Nephron (organoid): ENCODE data around the gene ADTRP.

ENCODE experiments used
- H3K27ac Mint-ChIP-seq, 3 experiments: 2 replicates each; pipeline ENCODE4 v1.8.0; 2020; ENCODE audit warnings: mixed read lengths in 3 of 3, mild to moderate bottlenecking in 2 of 3, moderate library complexity in 1 of 3
- H3K27me3 Mint-ChIP-seq: 2 replicates; pipeline ENCODE4 v1.8.0; 2021; ENCODE audit warnings: low read depth, mild to moderate bottlenecking, moderate library complexity, mixed read lengths
- H3K36me3 Mint-ChIP-seq: 2 replicates; pipeline ENCODE4 v1.8.0; 2020; ENCODE audit warnings: low read depth, mixed read lengths
- H3K4me1 Mint-ChIP-seq: 2 replicates; pipeline ENCODE4 v1.8.0; 2020; ENCODE audit warnings: mixed read lengths
- H3K4me3 Mint-ChIP-seq, 3 experiments: 2 replicates each; pipeline ENCODE4 v1.8.0; 2020; ENCODE audit warnings: mild to moderate bottlenecking in 3 of 3, mixed read lengths in 3 of 3, moderate library complexity in 2 of 3
- H3K9me3 Mint-ChIP-seq: 2 replicates; pipeline ENCODE4 v1.8.0; 2020; ENCODE audit warnings: mixed read lengths
- TF ChIP-seq, protein P1 (sequence below), 3 experiments: fragments of 200-600 bp; sonication (generic); IDR thresholded peaks; one replicate each; pipeline ENCODE4 v1.5.0; 2021; ENCODE audit warnings: antibody characterized with exemption in 3 of 3; ENCODE audit not compliant: unreplicated experiment in 3 of 3

Gene ADTRP

DNA sequence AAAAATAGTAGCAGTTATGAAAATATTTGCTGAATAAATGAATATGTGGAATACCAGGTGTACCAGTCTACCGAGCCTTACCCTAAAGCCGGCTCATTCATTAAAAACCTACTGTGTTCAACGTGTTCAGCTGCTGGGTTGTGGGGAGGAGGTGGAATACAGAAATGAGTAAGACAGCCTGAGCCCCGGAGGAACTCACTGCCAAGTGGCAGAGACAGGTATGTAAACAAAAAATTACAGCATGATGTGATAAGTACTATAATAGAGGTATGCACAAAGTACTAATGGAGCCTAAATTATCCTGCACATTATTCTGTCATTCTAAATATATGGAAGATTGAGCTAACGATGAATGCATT, 6.8 kb upstream of the ADTRP start:
- no peaks in the 10 kb centered on the region for H3K27me3 Mint-ChIP-seq
- no peaks in the 10 kb centered on the region for H3K36me3 Mint-ChIP-seq
- TF ChIP-seq, protein P1, sequence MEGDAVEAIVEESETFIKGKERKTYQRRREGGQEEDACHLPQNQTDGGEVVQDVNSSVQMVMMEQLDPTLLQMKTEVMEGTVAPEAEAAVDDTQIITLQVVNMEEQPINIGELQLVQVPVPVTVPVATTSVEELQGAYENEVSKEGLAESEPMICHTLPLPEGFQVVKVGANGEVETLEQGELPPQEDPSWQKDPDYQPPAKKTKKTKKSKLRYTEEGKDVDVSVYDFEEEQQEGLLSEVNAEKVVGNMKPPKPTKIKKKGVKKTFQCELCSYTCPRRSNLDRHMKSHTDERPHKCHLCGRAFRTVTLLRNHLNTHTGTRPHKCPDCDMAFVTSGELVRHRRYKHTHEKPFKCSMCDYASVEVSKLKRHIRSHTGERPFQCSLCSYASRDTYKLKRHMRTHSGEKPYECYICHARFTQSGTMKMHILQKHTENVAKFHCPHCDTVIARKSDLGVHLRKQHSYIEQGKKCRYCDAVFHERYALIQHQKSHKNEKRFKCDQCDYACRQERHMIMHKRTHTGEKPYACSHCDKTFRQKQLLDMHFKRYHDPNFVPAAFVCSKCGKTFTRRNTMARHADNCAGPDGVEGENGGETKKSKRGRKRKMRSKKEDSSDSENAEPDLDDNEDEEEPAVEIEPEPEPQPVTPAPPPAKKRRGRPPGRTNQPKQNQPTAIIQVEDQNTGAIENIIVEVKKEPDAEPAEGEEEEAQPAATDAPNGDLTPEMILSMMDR (IDR thresholded peaks at IDR 0.05; ENCODE audit: unreplicated experiment in 3 of 3): no peak
- H3K27ac Mint-ChIP-seq: no peak overlapping the region
- no peak overlapping the region for H3K4me3 Mint-ChIP-seq
- no peaks in the 10 kb centered on the region for H3K4me1 Mint-ChIP-seq
- no peaks in the 10 kb centered on the region for H3K9me3 Mint-ChIP-seq

DNA sequence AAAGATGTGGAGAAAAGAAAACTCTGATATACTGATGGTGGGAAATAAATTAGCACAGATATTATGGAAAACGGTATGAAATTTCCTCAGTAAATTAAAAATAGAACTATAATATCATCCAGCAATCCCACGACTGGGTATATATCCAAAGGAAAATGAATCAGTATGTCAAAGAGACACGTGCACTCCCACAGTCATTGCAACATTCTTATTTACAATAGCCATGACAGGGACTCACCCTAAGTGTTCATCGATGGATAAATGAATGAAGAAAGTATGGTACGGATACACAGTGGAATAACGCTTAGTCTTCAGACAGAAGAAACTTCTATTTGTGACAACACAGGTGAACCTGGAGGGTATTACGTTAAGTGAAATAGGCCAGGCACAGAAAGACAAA, 5.7 kb upstream of the ADTRP start:
- TF ChIP-seq, protein P1 (IDR thresholded peaks at IDR 0.05; ENCODE audit: unreplicated experiment in 3 of 3): no peak
- Mint-ChIP-seq H3K4me1 (no peaks in the 10 kb centered on the region), H3K27me3 (no peaks in the 10 kb centered on the region), H3K4me3 (no peak overlapping the region), H3K27ac (no peak overlapping the region), H3K9me3 (no peaks in the 10 kb centered on the region), H3K36me3 (no peaks in the 10 kb centered on the region)

DNA sequence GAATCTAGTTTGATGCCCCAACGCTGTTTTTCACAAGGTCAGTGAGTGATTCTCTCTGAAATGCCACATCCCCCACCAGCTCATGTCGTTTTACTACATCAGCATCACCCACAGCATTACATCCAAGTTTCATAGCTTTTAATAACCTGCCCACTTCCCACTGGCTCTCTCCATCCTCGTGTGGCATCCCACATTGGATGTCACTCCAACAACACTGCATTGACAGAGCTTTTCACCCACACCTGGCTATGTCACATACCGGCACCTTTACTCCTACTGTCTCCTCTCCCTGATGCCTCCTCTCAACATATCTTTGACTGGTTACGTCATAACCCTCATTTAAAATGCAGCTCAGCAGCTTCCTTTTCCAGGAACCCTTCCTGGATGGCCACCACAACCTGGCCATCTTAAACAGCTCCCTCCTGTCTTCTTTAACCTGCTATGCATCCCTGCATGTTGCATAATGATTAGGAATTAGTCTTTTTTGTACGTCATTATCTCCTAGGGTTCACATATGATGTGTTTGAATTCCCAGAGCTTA, 5.0 kb upstream of the ADTRP start:
- TF ChIP-seq, protein P1 (IDR thresholded peaks at IDR 0.05; ENCODE audit: unreplicated experiment in 3 of 3): no peak
- H3K27ac Mint-ChIP-seq: no peak overlapping the region
- no peaks in the 10 kb centered on the region for H3K9me3 Mint-ChIP-seq
- no peaks in the 10 kb centered on the region for H3K27me3 Mint-ChIP-seq
- H3K4me3 Mint-ChIP-seq: no peak overlapping the region
- H3K36me3 Mint-ChIP-seq: no peaks in the 10 kb centered on the region
- no peaks in the 10 kb centered on the region for H3K4me1 Mint-ChIP-seq

DNA sequence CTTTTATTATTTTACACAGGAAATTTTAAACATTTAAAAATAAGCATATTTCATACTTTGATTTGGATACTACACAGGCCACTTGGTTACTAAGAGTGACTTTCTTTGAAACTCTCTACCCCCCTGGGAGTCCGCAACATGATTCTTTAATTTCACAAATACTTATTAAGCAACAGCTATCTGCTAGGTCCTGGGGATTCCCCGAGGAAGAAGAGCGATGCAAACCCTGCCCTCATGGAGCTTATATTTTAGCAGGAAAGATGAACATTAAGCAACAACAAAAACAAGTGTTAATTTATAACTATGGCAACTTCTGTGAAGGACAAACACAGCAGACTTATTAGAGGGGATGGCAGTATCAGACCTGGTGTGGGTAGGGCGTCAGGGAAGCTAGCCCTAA, 3.9 kb upstream of the ADTRP start:
- Mint-ChIP-seq H3K36me3 (no peaks in the 10 kb centered on the region), H3K27me3 (no peaks in the 10 kb centered on the region), H3K4me1 (no peaks in the 10 kb centered on the region), H3K27ac (no peak overlapping the region), H3K4me3 (no peak overlapping the region), H3K9me3 (no peaks in the 10 kb centered on the region)
- TF ChIP-seq, protein P1 (IDR thresholded peaks at IDR 0.05; ENCODE audit: unreplicated experiment in 3 of 3): no peak

DNA sequence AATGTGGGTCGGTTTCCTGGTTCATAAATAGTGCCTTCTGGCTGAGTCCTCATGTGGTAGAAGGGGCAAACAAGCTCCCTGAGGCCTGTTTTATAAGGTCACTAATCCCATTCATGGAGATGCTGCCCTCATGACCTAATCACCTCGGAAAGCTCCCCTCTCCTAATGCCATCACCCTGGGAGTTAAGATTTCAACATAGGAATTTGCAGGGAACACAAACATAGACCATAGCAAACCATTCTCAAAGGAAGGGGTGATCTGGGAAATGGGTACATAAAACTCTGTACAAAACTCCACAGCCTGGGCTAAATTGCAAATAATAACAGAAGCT, 1.5 kb upstream of the ADTRP start:
- no peaks in the 10 kb centered on the region for H3K4me1 Mint-ChIP-seq
- no peak overlapping the region for H3K27ac Mint-ChIP-seq
- no peaks in the 10 kb centered on the region for H3K9me3 Mint-ChIP-seq
- H3K36me3 Mint-ChIP-seq: no peaks in the 10 kb centered on the region
- TF ChIP-seq, protein P1 (IDR thresholded peaks at IDR 0.05; ENCODE audit: unreplicated experiment in 3 of 3): no peak
- H3K27me3 Mint-ChIP-seq: no peaks in the 10 kb centered on the region
- no peak overlapping the region for H3K4me3 Mint-ChIP-seq

DNA sequence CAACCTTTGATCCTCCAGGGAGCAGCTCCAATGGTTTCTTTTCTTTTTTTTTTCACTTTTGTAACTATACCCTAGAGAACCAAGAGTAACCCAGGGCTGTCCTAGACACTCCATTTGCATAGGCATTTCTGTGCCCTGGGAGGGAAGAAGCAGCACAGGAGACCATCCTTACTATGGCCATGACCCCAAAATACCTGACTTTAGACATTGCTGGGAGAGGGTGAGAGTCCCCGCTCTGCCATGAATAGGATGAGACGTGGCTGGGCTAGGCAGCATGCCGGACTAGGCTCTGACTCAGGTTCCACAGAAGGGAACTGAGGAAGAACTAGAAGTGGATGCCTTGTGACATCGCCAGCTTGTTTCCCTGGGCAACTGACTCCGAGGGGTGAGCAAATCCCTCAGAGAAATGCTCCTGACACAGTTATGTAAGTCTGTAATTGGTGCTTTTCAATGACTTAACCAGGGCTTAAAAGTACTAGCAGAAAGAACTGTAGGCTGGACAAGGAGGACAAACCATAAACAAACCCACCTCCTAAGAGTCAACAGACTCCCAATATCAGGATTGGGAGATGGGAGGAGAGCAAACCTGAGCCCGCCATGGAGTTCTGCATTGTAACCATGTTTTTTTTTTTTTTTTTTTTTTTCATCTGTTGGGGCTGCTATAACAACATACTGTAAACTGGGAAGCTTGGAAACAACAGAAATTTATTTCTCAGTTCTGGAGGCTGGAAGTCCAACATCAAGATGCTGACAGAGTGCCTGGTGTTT, 910 bp upstream of the ADTRP start:
- H3K4me3 Mint-ChIP-seq: no peak overlapping the region
- no peak overlapping the region for H3K27ac Mint-ChIP-seq
- no peaks in the 10 kb centered on the region for H3K36me3 Mint-ChIP-seq
- H3K27me3 Mint-ChIP-seq: no peaks in the 10 kb centered on the region
- TF ChIP-seq, protein P1 (IDR thresholded peaks at IDR 0.05; ENCODE audit: unreplicated experiment in 3 of 3): no peak
- no peaks in the 10 kb centered on the region for H3K9me3 Mint-ChIP-seq
- H3K4me1 Mint-ChIP-seq: no peaks in the 10 kb centered on the region
